Thymus (tissue), 11 donors: ENCODE data around the gene USP32. TPM values are rescaled to one million over a fixed set of nuclear protein-coding genes. Genes with fewer than 3 reads are reported as not detected.
"Not testable (repeated sequence)": the region's sequence is repeated elsewhere in the genome, so short reads cannot be mapped to it uniquely, and the experiment has no call there.

Experiments
- DNase-seq, 9 donors: peaks; one replicate each; pipeline ENCODE4 v3.0.0-alpha.2; 2013; ENCODE audit warnings: low spot score in 9 of 9, low read depth in 6 of 9, missing footprints in 1 of 9
- H3K27ac ChIP-seq, 2 donors: one replicate each; pipeline ENCODE4 v1.5.1; 2013; ENCODE audit warnings: control low read depth in 1 of 2, low read depth in 1 of 2, low read length in 1 of 2, mild to moderate bottlenecking in 1 of 2, moderate library complexity in 1 of 2
- H3K27me3 ChIP-seq, 2 donors: one replicate each; pipeline ENCODE4 v1.5.1; 2013; ENCODE audit warnings: low read length in 1 of 2; ENCODE audit not compliant: control insufficient read depth in 2 of 2, insufficient read depth in 1 of 2
- H3K36me3 ChIP-seq, 2 donors: one replicate each; pipeline ENCODE4 v1.5.1; 2013; ENCODE audit warnings: low read length in 1 of 2, mild to moderate bottlenecking in 1 of 2, moderate library complexity in 1 of 2; ENCODE audit not compliant: control insufficient read depth in 2 of 2, insufficient read depth in 2 of 2
- H3K4me1 ChIP-seq, 2 donors: one replicate each; pipeline ENCODE4 v1.5.1; 2013; ENCODE audit warnings: low read length in 2 of 2; ENCODE audit not compliant: control insufficient read depth in 2 of 2, insufficient read depth in 2 of 2
- H3K4me3 ChIP-seq, 2 donors: one replicate each; pipeline ENCODE4 v1.5.1; 2013; ENCODE audit warnings: low read length in 2 of 2, control low read depth in 1 of 2, mild to moderate bottlenecking in 1 of 2
- H3K9me3 ChIP-seq, 2 donors: one replicate each; pipeline ENCODE4 v1.5.1; 2013; ENCODE audit warnings: low read length in 1 of 2, mild to moderate bottlenecking in 1 of 2; ENCODE audit not compliant: control insufficient read depth in 2 of 2, insufficient read depth in 1 of 2
- WGBS: extraction: QIAGEN DNeasy Blood & Tissue Kit; methylation state at CpG from one replicate; pipeline ENCODE4 v1.1.7; 2013; 5-methylcytosine and 5-hydroxymethylcytosine counted together
- polyA plus RNA-seq: library from polyadenylated mRNA; stranded (reverse); fragments of 200-250 nt; gene quantifications from one replicate; pipeline ENCODE4 v1.2.3, GENCODE V29; 2013
- total RNA-seq: library from RNA; stranded (reverse); fragments of 120-200 nt; gene quantifications from one replicate; pipeline ENCODE4 v1.2.4, GENCODE V29; 2013
- donor health status: healthy.

The USP32 gene
- total and polyA plus RNA-seq, 2 donors: 10.0 to 26.4 TPM

DNA sequence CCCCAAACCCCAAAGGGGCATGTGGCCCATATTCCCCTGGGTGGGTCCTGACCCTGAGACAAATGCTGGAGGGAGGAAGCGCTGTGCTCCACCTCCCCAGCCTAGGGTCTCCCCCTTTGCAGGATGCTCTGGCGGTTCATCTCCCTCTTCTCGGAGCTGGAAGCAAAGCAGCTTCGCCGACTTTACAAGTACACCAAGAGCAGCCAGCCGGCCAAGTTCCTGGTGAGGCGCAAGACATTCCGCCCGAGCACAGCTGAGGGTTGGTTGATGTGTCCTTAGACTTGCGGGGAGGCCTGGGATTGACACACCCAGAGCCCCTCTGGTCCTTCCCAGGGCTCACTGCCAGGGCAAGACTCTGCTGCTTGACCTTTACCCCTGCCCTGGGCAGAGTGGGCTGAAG, 34.7 kb upstream of the USP32 start:
- WGBS: 91% methylated on average over 10 of the region's 10 CpGs
- Histone ChIP-seq H3K27ac (no peak overlapping the region), H3K27me3 (peaks cover 0 to 9% of the 10 kb centered on the region in 2 donors), H3K9me3 (no peaks in the 10 kb centered on the region), H3K36me3 (no peaks in the 10 kb centered on the region), H3K4me3 (no peak overlapping the region), H3K4me1 (peaks cover 0 to 8% of the 10 kb centered on the region in 2 donors)
- no peak for DNase-seq

DNA sequence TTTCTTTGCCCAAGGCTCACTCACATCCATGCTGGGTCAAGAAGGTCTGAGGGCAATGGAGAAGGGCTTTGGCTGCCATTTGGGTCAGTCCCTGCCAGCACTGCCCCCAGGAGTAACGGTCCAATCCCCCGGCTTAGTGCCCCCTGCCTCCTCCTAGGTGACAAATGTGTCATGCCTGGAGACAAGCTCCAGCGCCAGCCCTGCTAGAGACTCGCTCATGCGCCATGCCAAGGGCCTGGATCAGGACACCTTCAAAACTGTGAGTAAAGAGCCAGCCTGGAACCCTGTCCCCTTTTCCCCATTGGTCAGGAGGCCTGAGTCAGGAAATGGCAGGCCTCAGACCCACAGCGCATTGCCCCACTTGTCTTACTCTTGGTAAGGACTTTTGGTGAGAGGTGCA, 33.7 kb upstream of the USP32 start:
- peaks cover 0 to 9% of the 10 kb centered on the region in 2 donors for H3K27me3 ChIP-seq
- DNase-seq: no peak
- H3K9me3 ChIP-seq: no peaks in the 10 kb centered on the region
- no peak overlapping the region for H3K27ac ChIP-seq
- peaks cover 0 to 11% of the 10 kb centered on the region in 2 donors for H3K4me1 ChIP-seq
- H3K4me3 ChIP-seq: no peak overlapping the region
- 97% methylated on average over 6 of the region's 6 CpGs for WGBS
- no peaks in the 10 kb centered on the region for H3K36me3 ChIP-seq

DNA sequence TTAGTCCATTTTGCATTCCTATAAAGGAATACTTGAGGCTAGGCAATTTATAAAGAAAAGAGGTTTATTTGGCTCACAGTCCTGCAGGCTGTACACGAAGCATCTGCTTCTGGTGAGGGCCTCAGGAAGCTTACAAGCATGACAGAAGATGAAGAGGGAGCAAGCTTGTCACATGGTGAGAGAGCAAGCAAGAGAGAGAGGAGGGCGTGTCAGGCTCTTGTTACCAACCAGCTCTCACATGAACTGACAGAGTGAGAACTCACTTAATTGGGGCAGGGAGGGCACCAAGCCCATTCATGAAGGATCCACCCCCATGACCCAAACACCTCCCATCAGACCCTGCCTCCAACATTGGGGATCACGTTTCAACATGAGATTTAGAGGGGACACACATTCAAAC, 31.9 kb upstream of the USP32 start:
- WGBS: 93% methylated on average over 3 of the region's 3 CpGs
- H3K27ac ChIP-seq: no peak overlapping the region
- peaks cover 0 to 11% of the 10 kb centered on the region in 2 donors for H3K4me1 ChIP-seq

DNA sequence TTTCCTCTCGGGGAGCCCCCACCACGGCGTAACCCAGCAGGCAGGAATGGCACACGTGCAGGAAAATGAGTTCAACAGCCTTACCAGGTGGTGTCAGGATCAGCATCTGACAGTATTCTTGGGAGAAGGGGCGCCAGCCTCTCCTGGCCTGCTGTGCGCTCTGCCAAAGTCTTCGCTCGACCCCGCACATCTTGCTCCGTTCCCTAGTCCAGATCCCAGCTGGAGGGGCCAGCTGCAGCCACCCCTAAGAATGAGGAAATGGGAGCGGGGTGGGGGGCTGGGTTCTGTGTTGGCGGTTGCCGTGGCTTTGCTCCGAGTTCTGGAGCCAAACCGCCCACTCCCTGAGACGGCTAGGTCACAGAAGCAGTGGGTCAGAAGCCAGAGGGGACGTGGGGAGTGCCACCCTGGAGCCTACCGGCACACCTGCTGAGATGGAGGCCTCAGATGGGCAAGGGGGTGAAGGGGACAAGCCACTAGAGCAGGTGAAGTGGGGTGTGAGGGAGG, 30.3 kb upstream of the USP32 start, which contains the start of gene CHCT1:
Gene CHCT1 (plus strand): TSS at position 328 of the 504 bp plus-strand sequence. CDS start 104 bp downstream, at position 432.
- Histone ChIP-seq H3K27ac (no peak within 1 kb of the TSS), H3K4me1 (peaks cover 0 to 11% of the 10 kb centered on the region in 2 donors), H3K36me3 (no peaks in the 10 kb centered on the region), H3K27me3 (peaks cover 0 to 9% of the 10 kb centered on the region in 2 donors), H3K9me3 (no peaks in the 10 kb centered on the region), H3K4me3 (peak within 1 kb of the TSS; percentile 50 to 57)
- WGBS: 79% methylated on average over 18 of the region's 18 CpGs
- DNase-seq: no peak

More for the DNA sequence above, 31.9 kb upstream of the USP32 start:
- Histone ChIP-seq H3K9me3 (no peaks in the 10 kb centered on the region), H3K4me3 (no peak overlapping the region), H3K36me3 (no peaks in the 10 kb centered on the region), H3K27me3 (peaks cover 0 to 9% of the 10 kb centered on the region in 2 donors)
- DNase-seq: no peak

DNA sequence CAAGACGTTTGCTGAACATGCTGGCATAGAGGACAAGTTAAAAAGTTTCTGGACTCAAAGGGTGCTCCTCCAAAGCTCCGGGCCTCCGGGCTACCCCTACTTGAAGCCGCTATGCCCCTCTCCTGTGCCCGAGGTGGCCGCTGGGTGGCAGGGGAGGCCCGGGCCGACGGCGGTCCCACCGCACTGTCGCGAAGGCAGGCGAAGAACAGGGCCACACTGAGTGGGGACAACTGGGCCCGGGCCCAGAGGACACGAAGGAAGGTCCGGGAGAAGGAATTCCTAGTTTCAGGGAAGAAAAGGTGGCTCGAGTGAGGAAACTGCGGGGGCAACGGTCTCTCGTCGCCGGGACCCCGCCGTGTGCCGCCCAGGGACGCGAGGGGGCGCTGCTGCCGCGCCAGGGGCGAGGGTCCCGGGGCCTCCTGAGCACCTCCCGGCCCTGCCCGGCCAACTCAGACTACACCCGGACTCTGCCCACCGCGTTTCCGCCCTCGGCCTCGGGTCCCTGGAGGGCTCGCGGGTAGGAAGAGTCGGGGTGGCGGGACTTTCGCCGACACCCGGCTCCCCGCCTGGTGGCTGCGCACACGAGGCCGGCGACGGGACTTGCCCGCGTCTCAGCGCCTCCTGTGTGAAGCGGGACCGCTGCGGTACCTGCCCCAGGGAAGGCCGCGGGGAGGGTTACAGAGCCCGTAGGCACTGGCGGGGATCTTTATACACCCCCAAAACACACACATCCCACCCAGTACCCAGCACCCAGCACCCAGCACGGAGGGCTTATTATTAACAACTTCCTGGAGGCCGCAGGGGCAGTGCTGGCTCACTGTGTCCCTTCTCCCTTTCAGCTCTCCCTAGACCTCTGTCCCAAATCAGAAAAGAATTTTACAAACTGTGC, 29.6 kb upstream of the USP32 start:
- WGBS: 3% methylated on average over 66 of the region's 66 CpGs
- peak overlapping the region; percentile 50 to 57 for H3K4me3 ChIP-seq
- H3K36me3 ChIP-seq: no peaks in the 10 kb centered on the region
- peaks cover 0 to 9% of the 10 kb centered on the region in 2 donors for H3K27me3 ChIP-seq
- no peak overlapping the region for H3K27ac ChIP-seq
- H3K9me3 ChIP-seq: no peaks in the 10 kb centered on the region
- peak; percentile 9 to 79 (median 49) for DNase-seq
- H3K4me1 ChIP-seq: peaks cover 0 to 11% of the 10 kb centered on the region in 2 donors

DNA sequence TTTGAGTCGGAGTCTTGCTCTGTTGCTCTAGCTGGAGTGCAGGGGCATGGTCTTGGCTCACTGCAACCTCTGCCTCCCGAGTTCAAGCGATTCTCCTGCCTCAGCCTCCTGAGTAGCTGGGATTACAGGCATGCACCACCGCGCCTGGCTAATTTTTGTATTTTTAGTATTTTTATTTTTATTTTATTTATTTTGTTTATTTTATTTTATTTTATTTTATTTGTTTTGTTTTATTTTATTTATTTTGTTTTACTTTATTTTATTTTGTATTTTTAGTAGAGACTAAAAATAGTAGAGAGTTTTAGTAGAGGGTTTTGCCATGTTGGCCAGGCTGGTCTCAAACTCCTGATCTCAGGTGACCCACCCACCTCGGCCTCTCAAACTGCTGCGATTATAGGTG, 27.9 kb upstream of the USP32 start:
- not testable (repeated sequence) for H3K4me3 ChIP-seq, DNase-seq, H3K36me3 ChIP-seq, H3K9me3 ChIP-seq, H3K27me3 ChIP-seq, H3K27ac ChIP-seq
- WGBS: 97% methylated on average over 7 of the region's 7 CpGs
- H3K4me1 ChIP-seq: peaks cover 0 to 11% of the 10 kb centered on the region in 2 donors

DNA sequence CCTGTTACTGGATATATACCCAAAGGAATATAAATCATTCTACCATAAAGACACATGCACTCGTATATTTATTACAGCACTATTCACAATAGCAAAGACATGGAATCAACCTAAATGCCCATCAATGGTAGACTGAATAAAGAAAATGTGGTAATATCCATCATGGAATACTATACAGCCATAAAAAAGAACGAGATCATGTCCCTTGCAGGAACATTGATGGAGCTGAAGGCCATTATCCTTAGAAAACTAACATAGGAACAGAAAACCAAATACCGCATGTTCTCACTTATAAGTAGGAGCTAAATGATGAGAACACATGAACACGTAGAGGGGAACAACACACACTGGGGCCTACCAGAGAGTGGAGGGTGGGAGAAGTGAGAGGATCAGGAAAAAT, 27.1 kb upstream of the USP32 start:
- H3K9me3 ChIP-seq, H3K27me3 ChIP-seq, H3K4me3 ChIP-seq, H3K36me3 ChIP-seq, H3K27ac ChIP-seq, DNase-seq: not testable (repeated sequence)
- WGBS: 94% methylated on average over 4 of the region's 4 CpGs
- H3K4me1 ChIP-seq: peaks cover 0 to 11% of the 10 kb centered on the region in 2 donors

DNA sequence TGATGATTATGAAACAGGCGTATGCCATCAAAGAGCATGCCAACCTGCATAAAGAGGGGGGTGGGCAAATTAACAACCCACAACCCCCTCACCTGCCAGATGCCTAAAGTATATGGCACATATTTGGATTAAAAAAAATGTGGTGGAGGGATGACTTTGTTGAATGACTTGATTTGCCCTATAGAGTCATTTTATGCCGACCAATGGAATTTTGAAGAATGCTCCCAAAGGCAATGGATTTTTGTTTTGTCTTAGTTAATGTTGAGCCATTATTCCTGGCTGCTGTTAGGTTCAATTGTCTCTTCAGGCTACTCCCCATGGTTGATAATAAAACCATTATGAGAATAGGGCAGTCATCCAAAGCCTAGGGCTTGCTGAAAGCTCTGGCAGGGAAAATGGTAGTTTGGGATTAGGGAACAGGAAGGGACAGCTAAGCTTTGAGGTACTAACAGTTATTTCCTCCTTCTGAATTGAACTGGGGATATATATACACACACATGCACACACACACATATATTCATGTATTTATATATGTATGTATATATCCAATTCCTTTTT, 24.5 kb upstream of the USP32 start:
- peaks cover 0 to 3% of the 10 kb centered on the region in 2 donors for H3K4me1 ChIP-seq
- no peak overlapping the region for H3K4me3 ChIP-seq
- no peak overlapping the region for H3K27ac ChIP-seq
- 96% methylated on average over 2 of the region's 2 CpGs for WGBS
- no peaks in the 10 kb centered on the region for H3K9me3 ChIP-seq
- no peaks in the 10 kb centered on the region for H3K27me3 ChIP-seq
- no peaks in the 10 kb centered on the region for H3K36me3 ChIP-seq
- no peak for DNase-seq

DNA sequence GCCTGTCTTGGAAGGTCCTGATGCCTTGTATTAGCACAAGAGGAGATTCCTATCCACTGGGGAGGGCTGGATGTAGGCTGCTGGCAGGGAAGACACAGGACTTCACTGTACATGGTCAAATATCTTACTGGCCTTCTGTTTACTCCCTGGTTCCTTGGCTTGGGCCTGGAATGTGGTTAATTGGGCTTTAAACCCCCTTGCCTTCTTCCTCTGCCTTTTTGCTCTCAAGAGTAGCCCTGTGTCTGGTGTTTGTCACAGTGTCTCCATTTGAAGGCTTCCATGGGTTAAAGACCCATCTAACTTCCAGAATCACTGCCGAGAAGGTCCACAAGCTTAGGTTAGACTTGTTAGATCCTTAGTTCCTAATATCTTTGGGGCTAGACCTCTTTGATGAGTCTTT, 23.2 kb upstream of the USP32 start:
- Histone ChIP-seq H3K9me3 (no peaks in the 10 kb centered on the region), H3K27ac (no peak overlapping the region), H3K4me3 (no peak overlapping the region), H3K36me3 (no peaks in the 10 kb centered on the region), H3K4me1 (no peaks in the 10 kb centered on the region), H3K27me3 (no peaks in the 10 kb centered on the region)
- 100% methylated on average over 1 of the region's 1 CpG for WGBS
- DNase-seq: no peak
